HG03460 (cell line): ENCODE measurements around the gene CRYL1.

Experiments used
- ATAC-seq: cut with Tn5 transposase; IDR thresholded peaks from one replicate; pipeline ENCODE4 v1.9.1; 2021; ENCODE audit not compliant: unreplicated experiment

The CRYL1 gene

DNA sequence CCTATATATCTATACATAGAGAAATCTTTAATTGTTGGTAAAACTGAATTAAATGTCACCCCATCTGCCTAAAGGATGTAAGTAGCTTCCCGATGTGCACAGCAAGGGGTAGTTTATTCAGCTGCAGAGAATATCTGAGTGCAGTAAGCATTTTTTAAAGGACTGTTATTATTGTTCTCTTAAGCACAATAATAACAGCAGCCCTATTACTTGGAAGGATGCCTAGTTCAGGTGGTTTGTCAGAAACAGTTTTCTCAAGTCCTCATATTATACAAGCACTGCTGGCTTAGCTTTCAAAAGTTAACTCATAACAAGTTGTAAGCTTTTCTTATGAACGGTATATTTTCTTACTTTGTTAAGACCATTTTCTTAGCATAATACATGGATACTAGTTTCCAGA is 142.6 kb downstream of the CRYL1 start:
- ATAC-seq, result no peak

DNA sequence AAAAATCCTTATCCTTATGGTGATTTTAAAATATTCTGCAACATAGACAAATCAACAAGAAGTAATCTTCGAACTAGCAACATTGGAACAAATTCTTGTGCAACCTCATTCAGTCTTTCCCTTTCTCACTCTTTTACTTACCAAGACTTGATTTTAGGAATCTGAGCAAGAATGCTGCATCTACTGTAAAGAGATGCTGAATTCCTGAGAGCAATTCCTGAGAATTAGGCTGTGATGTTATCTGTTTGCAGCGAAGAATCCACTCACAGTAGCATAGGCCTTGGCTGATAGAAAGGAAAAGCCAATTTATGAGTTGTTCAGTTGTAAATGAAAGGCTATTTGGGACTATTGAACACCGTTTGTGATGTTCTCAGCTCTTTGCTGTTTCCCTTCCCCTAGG is 144.3 kb downstream of the CRYL1 start:
- ATAC-seq, result no peak

GRCh38 chr13:20378721-20379120 is 146.9 kb downstream of the CRYL1 start:
- ATAC-seq, result no peak

DNA sequence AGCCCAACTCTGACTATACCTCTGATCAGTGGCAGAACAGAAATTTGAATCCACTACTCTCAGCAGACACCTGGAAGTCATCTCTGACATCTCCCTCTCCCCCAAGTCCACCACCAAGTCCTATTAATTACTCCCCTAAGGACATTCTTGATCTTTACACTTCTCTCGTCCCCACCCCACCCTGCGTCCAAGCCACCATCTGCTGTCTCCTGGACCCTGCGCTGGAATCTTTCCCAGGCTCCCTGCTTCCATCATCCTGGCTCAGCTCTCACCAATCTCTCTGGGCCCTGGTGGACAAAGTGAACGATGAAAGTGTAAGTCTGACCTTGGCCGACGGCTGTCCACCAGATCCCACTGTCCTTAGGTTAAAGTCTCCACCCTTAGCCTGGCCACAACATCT is 147.9 kb downstream of the CRYL1 start:
- no peak for ATAC-seq

DNA sequence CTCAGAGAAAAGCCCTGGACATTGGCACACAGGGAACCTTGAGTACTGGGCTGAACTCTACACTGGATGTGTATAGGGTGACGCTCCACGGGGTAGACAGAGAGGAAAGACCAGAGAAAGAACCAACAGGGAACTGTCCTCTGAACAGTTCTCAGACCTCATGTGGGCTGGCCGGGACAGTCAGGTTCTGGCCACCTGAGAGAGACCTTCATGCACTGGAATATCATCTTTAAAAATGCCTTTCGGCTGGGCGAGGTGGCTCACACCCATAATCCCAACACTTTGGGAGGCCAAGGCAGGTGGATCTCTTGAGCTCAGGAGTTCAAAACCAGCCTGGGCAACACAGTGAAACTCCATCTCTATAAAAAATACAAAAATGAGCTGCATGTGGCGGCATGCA is 149.8 kb downstream of the CRYL1 start:
- ATAC-seq, result no peak

DNA sequence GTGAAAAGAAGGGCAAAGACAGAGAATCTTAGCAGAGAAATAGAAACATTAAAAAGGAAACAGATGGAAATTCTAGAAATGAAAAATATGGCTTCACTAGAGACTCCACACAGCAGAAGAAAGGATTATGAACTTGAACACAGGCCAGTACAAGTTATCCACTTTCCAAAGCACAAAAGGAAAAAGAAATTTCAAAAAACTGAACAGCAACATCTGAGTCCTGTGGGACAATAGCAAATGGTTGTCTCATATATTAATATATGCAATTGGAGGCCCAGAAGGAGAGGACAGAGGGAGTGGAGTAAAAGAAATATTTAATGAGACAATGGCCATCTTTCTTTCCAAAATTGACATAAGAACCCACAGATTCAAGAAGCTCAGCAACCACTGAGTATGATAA is 151.8 kb downstream of the CRYL1 start:
- no peak for ATAC-seq

DNA sequence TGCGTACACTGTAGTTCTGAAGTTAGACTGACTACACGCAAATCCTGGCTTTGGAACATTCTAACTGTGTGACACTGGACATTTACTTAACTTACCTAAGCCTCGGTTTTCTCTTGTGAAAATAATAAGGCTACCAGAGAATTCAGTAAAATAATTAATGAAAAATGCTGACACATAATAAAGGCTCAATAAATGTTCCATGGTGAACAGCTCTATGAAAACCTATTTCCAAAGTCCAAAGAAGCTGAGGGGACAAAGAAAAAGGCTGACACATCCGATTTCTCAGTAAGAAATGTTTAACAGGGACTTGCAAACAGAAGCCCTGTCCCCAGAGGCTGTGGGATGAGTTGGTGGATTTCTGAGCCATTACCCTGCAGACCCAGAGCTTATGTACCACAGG is 153.8 kb downstream of the CRYL1 start:
- no peak for ATAC-seq

DNA sequence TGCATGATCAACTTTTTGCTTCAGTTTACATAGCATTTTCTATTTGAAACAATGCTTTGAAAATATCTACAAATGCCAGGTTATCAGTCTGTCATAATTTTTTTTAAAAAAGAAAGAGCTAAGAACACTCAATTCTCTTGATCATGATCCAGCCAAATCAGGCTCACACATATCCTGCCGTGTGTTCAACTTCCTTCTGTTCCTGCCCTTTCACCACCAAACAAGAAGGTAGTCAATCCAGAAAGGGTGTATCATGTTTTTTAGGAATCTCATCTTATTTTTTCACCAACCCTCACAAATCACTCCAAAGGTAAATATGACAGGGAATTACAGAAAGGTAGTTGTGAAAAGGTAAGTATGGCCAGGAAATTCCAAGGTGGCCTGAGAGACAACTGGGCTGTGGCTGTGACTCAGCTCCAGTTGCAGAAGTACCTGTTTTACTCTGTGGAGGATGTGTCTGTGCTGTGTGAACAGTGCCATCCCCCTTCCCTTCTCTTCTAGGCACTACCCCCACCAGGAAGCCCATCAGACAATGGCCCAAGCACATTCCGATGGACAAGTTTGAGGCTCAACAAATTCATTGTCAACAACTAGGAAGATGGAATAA is 154.7 kb downstream of the CRYL1 start:
- ATAC-seq, result no peak

DNA sequence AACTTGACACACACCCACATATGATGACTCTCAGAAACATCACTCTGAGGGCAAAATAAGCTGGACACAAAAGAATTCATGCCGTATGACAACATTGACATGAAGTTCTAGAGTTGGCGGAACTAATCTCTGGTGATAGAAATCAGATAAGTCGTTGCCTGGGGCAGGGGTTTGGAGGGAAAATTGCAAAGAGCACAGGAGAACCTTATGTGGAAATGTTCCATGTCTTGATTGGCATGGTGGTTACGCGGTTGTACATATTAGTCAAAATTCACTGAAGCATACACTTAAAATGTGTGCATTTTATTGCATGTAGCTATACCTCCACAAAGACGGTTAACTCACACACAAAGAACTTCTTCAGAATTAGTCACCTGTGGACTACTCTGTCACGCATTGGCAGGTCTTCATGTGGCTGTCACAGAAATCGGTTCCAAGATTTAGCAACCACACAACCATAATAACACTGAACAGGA is 155.7 kb downstream of the CRYL1 start:
- no peak for ATAC-seq

GRCh38 chr13:20366056-20366455 is 159.6 kb downstream of the CRYL1 start:
- ATAC-seq, result no peak

DNA sequence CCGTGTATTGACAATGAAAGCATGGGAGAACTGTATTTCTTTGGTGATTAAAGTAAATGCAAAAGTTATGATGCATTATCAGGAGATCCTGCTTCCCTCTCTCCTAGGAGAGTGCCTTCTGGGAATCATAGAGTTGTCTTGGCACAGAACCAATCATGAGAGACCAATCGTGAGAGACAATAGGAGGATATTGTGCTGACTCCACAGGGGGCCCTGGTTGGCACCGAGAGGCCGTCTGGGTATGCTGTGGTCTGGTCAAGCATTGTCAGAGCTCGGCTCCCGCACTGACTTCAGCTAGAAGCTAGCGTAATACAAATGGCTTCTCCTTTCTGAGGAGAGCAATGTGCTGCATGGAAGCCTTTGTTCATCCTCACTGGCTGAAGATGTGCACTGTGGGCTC is 162.1 kb downstream of the CRYL1 start:
- no peak for ATAC-seq

DNA sequence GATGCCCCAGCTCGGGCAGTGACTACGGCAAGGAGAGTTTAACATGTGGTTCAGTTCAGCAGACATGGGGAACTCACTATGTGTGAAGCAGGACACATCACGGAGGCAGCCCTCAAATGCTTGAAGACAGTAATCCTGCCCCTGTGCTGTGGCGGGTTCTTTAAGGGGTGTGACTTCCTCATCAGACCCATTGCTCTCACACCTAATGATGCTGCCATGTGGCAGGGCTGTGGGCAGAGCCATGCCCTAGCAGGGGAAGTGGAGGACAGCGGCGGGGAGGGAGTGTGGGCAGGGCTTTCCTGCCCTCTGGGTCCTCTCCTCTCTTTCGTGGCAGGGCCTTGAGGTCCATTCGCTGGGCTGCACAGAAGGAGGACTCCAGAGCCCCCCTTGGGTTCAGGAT is 162.5 kb downstream of the CRYL1 start:
- ATAC-seq, result no peak

DNA sequence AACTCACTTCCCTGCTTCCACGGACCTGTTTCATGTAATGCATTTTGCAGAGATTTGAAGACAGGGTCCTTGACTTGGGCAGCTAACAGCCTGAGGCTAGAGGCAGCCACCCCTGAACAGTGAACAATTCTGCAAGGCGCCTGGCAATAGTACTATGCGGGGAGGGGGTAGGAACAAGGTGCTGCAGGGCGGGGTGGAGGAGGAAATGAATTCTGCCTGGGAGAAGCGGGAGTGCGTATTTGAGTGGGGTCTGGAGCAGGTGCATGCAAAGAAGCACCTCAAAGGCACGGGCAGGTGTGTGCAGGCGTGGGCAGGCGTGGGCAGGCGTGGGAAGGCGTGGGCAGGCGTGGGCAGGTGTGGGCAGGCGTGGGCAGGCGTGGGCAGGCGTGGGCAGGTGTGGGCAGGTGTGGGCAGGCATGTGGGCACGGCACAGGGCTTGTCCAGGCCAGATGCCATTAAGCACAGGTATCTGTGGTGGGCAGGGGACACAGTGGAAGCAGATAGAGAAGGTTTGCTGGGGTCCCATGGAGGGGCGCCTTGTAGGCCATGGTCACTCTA is 163.1 kb downstream of the CRYL1 start:
- ATAC-seq, result no peak

- no peak for ATAC-seq
Measured at GRCh38 chr13:20360835-20361412, 164.7 kb downstream of the CRYL1 start.

GRCh38 chr13:20360041-20360491 is 165.6 kb downstream of the CRYL1 start:
- ATAC-seq, result no peak

- ATAC-seq, result no peak
Measured at GRCh38 chr13:20359335-20359734, 166.3 kb downstream of the CRYL1 start.

- ATAC-seq, result no peak
Measured at GRCh38 chr13:20358022-20358421, 167.6 kb downstream of the CRYL1 start.

DNA sequence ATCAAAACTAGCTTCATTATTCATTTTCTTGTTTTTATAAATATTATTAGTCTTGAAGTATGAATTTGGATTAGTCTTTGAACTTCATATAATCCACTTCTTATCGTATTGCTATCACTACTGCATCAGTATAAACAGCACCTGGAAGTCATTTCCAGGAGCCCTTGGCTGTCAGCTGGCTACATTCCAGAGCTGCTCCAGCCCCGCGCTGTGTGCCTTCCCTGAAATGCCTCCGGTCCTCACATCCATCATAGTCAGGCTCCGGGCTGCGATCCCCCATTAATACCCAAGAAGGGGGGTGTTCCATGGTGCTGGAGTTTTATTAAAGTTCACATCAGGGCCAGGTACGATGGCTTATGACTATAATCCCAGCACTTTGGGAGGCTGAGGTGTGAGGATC is 169.2 kb downstream of the CRYL1 start:
- no peak for ATAC-seq

GRCh38 chr13:20354722-20355121 is 170.9 kb downstream of the CRYL1 start:
- ATAC-seq, result no peak

DNA sequence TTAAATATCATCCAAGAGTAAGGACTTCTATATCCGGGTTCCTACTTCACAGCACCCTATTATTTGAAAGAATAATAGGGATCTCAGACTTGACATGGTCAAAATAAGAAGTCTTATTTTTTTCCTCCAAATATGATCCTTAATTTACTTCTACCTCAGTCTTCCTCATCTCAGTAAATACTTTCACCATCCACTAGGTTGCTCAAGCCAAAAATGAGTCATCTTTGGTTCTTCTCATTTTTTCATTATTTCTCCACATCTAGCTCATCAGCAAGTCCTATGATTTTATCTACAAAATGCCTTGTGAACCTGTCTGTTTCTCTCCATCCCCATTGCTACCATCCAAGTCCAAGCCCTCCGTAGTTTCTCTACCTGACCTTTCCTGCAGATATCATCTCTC is 171.7 kb downstream of the CRYL1 start:
- ATAC-seq, result no peak
